Activated CD8-positive, alpha-beta memory T cell treated with anti-CD3 and anti-CD28 coated beads, Interleukin-2, amount 50 U/mL, for 24 hours (primary cell): ENCODE measurements around the gene HAGHL.
A peak's percentile ranks its signal among the peaks of the same experiment; 100 is the strongest.
"Not testable (repeated sequence)": the region's sequence is repeated elsewhere in the genome, so short reads cannot be mapped to it uniquely, and the experiment has no call there.

Experiments
- DNase-seq: peaks from one replicate; pipeline ENCODE4 v3.0.0-alpha.2; 2020; ENCODE audit errors: extremely low read depth

The HAGHL gene

GRCh38 chr16:708019-708418, 18.9 kb upstream of the HAGHL start:
- DNase-seq = no peak

DNA sequence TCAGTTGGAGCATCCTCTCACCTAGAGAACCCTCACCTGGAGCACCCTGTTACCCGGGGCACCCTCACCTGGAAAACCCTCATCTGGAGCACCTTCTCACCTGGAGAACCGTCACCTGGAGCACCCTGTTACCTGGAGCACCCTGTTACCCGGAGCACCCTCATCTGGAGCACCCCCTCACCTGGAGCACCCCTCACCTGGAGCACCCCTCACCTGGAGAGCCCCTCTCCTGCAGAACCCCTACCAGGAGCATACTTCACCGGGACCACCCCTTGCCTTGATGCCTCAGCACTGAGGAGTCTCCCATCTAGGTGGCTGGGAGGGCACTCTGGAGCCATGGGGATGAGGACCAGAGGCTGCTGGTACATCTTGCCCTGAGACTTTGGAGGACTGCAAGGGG, 17.9 kb upstream of the HAGHL start:
- no peak for DNase-seq

- DNase-seq = no peak
Observed at GRCh38 chr16:709566-710499, 17.1 kb upstream of the HAGHL start.

DNA sequence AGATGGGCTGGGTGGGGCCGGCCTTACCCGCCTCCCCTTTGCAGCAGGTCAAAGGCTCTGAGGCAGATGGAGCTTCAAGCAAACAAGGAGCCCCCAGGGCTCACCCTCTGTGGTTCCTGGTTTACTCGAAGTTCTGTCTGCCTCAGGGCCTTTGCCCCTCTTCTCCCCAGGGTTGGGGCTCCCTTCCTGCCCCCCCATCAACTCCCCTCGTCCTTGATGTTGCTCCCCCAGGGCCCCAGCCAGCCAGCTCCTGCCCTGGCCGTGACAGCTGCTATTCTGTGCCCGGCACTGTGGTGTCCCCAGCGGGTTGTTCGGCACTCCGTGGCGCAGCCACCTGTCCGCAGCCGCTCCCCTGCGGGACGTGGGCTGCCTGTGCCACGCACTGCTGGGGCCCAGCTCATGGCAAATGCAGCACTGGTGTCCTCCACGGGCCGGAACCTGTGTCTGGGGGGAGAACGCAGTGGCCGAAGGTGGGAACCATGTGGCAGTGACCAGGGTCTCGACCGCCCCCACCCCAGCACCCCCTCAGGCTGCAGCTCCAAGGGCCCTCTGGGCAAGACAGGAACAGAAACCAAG, 16.3 kb upstream of the HAGHL start:
- DNase-seq = no peak

GRCh38 chr16:711084-711483, 15.8 kb upstream of the HAGHL start:
- no peak for DNase-seq

DNA sequence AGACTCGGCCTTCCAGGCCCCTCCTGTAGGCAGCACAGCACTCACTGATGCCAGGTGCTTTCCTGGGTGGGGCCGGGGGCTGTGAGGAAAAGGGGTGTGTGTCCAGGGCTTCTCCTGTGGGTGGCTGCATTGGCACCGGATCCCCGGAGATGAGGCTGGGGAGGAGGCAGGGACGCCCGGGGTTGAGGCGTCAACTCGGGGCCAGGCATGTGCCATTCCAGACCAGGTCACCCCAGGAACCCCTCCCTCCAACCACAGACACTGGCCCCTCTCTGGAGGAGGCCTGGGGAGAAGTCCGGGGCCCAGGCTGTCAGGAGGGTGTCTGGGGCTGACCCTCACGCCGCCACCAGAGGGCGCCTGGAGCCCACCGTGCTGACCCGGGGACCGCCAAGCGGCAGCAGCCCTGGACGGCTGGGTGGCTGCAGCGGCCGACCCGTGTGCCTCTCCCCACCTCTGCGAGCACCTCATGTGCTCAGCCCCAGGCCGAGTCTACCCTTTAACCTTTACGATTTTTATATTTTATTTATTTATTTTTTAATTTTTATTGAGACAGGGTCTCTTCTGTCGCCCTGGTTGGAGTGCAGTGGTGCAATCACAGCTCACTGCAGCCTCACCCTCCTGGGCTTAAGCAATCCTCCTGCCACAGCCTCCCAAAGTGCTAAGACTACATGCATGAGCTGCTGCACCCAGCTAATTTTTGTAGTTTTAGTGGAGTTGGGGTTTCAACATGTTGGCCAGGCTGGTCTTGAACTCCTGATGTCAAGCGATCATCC, 15.2 kb upstream of the HAGHL start:
- peak; percentile 33 for DNase-seq

DNA sequence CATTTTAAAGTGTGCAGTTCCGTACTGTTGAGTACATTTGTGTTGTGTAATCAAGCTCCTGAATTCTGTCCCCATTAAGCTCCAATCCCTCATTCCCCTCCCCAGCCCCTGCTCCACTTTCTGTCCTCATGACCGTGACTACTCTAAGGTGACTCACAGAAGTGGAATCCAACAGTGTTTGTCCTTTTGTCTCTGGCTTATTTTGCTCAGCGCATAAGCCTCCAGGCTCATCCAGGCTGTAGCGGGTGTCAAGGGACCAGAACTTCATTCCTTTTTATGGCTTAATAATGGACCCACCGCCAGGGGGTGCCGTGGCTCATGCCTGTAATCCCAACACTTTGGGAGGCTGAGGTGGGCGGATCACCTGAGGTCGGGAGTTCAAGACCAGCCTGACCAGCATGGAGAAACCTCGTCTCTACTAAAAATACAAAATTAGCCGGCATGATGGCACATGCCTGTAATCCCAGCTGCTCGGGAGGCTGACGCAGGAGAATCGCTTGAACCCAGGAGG, 14.1 kb upstream of the HAGHL start:
- not testable (repeated sequence) for DNase-seq

DNA sequence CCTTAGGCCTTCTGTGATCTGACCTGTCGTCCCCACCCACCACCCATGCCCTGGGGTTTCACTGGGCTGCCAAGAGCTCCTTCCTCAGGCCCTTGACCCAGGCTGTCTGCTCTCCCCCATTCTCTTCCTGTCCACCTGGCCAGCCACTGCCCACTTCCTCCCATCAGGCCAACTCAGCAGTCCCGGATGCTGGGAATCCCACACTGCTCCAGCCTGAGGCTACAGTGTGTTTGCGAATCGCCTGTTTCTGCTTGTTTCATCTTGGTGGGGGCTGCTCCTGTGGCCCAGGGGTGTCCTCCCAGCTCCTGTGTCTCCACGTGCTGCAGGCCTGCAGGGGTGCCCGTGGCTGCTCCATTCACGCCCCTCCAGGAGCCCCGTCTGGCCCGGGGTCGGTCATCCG, 12.8 kb upstream of the HAGHL start:
- no peak for DNase-seq

GRCh38 chr16:714558-715476, 12.1 kb upstream of the HAGHL start, which contains the start of gene METRN:
TSS of gene METRN (plus strand) at chr16:715118. CDS start at chr16:715290, 172 bp downstream.
- DNase-seq = peak; percentile 54

DNA sequence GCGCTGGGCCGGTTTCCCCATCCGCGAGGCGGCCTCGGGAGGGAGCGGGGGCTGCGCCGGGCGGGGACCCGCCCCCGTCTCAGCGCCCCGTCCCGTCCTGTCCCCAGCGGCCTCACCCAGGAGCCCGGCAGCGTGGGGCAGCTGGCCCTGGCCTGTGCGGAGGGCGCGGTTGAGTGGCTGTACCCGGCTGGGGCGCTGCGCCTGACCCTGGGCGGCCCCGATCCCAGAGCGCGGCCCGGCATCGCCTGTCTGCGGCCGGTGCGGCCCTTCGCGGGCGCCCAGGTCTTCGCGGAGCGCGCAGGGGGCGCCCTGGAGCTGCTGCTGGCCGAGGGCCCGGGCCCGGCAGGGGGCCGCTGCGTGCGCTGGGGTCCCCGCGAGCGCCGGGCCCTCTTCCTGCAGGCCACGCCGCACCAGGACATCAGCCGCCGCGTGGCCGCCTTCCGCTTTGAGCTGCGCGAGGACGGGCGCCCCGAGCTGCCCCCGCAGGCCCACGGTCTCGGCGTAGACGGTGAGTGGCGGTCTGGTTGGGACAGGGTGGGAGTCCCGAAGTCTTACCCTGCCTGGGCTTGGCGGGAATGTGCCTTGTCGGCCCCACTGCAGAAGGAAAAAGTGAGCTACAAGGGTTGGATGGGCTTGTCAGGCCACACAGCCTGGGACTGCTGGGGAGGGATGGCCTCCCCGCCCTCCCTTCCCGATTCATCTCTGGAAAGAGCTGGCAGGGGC, 11.3 kb upstream of the HAGHL start:
- DNase-seq = no peak

DNA sequence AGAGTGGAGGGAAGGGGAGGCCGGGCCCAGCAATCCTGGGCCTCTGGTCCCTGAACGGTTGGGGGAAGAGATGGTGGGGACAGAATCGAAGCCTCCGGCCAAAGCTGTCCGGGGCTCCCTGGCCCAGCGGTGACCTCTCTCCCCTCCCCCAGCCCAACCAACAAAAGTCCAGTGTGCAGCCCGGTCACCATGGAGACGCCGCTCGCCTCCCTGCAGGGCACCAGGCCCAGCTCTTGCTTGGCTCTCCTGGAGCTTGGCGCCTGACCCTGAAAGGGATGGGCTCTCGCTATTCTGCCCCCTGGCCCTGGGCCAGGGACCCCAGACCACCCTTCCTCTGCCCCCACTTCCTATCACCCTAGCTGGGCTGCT, 10.7 kb upstream of the HAGHL start:
- no peak for DNase-seq

GRCh38 chr16:716768-717325, 10.1 kb upstream of the HAGHL start:
- DNase-seq = no peak

- no peak for DNase-seq
Observed at GRCh38 chr16:717450-718245, 9.3 kb upstream of the HAGHL start.

DNA sequence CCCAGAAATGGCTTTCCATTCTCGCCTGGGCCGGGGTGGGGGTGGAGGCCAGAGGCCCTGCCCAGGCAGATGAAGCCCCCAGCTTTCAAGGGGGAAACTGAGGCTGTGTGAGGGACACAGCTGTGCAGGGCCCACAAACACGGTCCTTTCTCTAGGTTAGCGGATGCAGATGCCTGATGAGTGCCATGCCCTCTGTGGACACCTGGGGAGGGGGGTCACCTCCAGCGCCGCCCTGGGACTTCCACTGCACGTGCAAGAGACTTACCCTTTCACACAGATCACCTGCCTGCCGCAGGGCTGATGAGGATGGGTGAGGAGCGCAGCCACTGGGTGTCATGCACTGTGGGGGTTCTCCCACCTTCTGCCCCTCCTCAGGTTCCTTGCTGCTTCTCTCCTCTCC, 8.5 kb upstream of the HAGHL start:
- no peak for DNase-seq

DNA sequence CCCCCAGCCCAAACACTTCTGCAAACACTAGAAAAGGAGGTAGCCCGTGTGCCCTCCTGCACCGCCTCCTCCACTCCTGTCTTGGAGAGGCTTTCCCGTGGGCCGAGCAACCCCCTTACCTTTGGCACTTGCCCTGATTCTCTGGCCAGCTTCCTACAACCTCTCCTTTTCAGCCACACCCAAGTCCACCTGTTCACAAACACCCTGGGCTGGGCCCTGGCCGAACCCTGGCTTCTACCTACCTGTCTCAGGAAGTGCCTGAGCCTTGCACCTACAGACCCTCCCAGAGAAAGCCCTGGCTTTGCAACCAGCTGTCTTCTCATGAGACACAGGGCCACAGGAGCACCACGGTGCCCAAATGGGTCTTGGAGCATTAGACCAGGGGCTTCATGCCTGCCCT, 8.0 kb upstream of the HAGHL start:
- DNase-seq = no peak

- DNase-seq = no peak
Observed at GRCh38 chr16:719815-720446, 7.0 kb upstream of the HAGHL start.

DNA sequence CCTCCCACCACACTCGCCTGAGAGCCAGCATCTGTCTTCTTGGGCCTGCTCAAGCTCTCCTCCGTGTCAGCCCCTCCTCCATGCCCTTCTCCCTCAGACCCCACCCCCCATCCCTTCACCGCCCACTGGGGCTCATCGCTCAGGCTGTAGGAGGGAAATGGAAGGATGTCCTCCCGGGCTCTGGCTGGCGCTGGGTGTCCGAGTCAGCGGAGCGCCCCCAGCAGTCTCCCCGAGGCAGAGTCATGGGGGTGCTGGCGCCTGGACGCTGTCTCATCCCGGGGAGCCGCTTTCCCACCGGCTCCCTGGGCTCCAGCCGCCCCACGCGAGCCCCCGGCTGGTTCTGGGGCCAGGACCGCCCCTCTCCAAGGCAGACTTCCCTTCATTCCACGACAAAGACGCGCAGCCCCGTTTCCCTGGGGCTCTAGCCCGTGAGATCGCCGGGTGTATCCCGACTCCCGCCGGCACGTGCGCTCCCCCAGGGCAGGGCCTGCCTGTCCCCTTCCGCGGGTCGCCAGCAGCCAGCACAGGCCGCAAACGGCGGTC, 6.4 kb upstream of the HAGHL start:
- DNase-seq = no peak

DNA sequence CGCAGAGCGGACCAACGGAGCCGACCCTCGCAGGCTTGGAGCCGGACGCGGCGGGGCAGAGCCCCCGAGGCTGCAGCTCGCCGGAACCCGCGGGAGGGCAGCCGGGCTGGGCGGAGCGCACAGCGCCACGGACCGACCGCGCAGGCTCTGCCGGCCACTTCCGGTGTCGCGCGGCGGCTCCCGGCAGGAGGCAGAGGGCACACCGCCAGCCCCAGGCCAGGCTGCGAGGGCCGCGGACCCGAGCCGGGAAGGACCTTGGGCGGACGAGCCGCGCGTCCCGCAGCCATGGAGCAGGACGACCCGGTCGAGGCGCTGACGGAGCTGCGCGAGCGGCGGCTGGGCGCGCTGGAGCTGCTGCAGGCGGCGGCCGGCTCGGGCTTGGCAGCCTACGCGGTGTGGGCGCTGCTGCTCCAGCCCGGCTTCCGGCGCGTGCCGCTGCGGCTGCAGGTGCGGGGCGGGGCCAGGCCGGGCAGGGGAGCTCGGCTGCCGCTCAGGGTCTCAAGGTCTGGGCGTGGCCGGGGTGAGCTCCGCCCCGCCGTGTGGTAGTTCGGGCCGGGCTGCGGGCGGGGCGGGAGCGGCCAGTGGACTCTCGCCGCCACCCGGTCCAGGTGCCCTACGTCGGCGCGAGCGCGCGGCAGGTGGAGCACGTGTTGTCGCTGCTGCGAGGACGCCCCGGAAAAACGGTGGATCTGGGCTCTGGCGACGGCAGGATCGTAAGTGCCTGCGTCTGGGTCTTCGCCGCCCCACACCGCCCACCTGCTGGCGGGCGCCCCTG, 5.7 kb upstream of the HAGHL start, which contains the start of gene ANTKMT:
Gene ANTKMT (plus strand): TSS at position 157 of the 775 bp plus-strand sequence. CDS start 129 bp downstream, at position 286.
- DNase-seq = peak; percentile 27
